GM15510 (cell line): Measurements from ENCODE around the gene GIMAP5.

Experiments
- POLR2A ChIP-seq: IDR thresholded peaks from 3 replicates; pipeline ENCODE4 v1.6.1; 2011; ENCODE audit warnings: borderline replicate concordance; ENCODE audit not compliant: insufficient read length; ENCODE audit errors: extremely low read depth

GIMAP5 gene

GRCh38 chr7:150737265-150738055 is at the start of gene GIMAP5:
Gene GIMAP5, plus strand, starts transcription at chr7:150737418. Its CDS starts 3,467 bp downstream, at chr7:150740885.
- no peak for TF ChIP-seq POLR2A

DNA sequence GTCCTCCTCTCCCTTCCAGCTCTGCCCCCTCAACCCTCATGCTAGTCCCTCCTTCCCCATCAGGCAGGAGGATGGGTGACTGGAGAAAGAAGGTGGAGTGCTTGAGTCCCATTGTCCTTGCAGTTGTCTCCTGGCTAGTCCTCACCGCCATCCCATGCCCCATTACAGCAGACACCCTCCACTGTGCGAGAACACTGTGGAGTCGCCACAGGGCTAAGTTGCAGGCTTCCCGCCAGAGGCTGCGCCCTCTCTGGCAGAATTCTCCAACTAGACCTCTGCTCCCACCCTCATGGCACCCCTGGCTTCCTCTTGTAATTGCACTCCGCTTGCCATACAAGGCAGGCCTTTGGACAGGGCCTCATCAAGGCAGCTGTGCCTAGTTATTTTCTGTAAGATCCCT is 48.6 kb upstream of the GIMAP5 start:
- TF ChIP-seq POLR2A: no peak

DNA sequence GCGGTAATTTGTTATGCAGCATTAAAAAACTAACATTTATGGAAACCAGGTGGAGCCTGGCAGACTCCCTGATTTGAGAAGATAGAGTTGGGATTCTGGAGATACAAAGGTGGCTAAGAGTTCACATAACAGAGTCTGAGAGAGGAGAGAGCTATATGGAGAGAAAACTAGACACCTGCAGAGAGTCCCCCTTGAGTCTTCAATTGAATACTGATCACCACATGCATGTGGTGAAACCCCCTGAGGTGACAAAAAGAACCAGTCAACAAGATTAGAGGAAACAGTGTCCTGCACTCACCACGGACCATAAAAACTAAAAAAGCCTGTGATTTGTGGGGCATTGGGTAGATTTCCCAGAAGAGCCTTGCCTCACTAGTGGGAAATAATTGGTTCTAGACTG is 41.6 kb upstream of the GIMAP5 start:
- TF ChIP-seq POLR2A: no peak

DNA sequence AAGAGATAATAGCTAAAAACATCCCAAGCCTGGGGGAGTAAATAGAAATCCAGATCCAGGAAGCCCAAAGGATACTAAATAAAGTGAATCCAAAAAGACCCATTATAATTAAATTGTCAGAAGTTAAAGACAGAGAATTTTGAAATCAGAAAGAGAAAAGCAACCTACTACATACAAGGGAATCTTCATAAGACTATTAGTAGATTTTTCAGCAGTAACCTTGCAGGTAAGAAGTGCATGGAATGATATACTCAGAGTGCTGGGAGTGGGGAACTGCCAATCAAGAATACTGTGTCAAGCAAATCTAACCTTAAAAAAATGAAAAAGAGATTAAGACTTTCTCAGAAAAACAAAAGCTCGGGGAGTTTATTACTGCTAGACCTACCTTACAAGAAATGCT is 34.0 kb upstream of the GIMAP5 start:
- no peak for TF ChIP-seq POLR2A

- no peak for TF ChIP-seq POLR2A
Measured at GRCh38 chr7:150715293-150715692, 21.9 kb upstream of the GIMAP5 start.

DNA sequence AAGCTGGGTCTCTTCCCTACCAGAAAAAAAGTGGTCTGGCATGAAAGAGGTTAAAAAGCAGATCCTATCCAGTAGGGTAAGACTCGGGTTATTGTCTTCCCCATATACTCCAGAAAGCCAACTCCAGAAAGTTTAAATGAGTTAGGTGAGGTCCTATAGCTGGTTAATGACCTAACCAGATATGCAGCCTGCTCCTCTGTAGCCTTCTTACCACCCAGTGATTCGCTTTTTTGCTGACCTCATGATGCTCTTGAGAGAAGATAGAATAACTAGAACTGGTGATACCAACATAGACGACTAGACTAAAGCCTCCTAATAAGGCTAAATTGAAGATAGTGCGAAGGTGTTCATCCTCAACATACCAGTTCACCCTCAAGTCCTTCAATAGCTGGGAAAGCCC is 21.5 kb upstream of the GIMAP5 start:
- TF ChIP-seq POLR2A: no peak

DNA sequence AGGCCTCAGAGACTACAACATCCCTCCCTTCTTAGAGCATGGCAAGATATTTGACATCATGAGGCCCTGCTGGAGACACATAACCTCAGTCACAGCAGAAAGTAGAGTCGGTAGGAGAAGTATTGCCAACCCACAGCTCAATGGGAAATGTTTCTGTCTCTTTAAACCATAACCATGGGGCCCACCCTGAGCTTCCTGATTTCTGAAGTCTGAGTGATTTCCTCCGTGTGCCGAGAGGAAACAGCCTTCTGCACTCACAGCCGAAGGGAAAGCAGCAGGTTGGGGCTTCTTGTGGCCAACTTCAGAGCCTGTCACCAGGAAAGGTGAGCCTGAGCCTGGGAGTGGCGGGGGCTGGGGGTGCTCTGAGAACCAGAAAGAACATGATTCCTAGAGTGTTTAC is 20.9 kb upstream of the GIMAP5 start, which contains the start of gene GIMAP1:
GIMAP1 (plus strand) TSS at position 246 of the 400 bp plus-strand sequence. CDS start 2,435 bp downstream, outside the sequence.
- TF ChIP-seq POLR2A: peak; percentile 17

DNA sequence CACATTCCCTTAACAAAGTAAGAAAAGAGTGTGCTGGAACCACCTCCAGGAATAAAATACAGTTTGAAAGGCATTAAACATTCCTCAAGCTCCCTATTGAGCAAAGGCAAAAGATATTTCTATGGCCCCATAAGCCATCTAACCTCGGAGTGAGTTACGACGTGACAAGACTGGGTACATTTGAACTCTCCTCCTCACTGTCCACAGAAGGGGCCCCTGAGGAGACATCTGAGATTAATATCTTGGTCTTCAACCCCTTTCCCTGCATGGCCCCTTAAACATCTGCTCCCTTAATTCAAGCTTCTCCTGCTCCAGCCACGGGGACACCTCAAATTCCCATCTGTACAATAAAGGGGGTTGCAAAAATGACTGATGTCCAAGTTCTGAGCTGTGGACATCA is 20.3 kb upstream of the GIMAP5 start:
- TF ChIP-seq POLR2A: no peak

- no peak for TF ChIP-seq POLR2A
Measured at GRCh38 chr7:150717814-150718420, 19.3 kb upstream of the GIMAP5 start.

DNA sequence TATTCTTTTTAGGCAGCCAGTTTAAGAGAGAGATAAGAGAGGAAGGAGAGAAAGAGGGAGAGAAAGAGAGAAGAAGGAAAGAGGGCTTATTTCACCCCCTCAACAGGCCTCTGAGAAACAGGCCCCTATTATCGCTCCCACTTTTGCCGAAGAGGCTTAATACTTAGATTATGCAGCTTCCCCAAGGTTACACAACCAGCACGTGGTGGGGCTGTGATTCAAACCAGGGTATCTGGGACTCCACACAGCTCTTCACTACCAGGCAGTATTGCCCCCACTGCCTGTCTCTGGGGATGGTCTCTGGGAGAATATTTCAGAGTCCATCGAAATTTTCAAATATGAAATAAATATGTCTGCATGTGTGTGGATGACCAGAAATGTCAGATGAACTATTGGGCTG is 17.8 kb upstream of the GIMAP5 start:
- TF ChIP-seq POLR2A: no peak

DNA sequence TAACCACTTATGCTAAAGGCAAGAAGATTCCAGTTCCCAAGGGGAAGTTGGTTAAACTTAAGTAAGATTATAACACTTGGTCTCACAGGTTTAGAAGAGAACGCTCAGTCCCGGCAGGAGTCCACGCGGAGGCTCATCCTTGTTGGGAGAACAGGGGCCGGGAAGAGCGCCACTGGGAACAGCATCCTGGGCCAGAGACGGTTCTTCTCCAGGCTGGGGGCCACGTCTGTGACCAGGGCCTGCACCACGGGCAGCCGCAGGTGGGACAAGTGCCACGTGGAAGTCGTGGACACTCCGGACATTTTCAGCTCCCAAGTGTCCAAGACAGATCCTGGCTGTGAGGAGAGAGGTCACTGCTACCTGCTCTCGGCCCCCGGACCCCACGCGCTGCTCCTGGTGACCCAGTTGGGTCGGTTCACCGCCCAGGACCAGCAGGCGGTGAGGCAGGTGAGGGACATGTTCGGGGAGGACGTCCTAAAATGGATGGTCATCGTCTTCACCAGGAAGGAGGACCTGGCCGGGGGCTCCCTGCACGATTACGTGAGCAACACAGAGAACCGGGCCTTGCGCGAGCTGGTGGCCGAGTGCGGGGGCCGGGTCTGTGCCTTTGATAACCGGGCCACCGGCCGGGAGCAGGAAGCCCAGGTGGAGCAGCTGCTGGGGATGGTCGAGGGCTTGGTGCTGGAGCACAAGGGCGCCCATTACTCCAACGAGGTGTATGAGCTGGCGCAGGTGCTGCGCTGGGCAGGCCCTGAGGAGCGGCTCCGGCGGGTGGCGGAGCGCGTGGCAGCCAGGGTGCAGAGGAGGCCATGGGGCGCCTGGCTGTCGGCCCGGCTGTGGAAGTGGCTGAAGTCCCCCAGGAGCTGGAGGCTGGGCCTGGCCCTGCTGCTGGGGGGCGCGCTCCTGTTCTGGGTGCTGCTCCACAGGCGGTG is 17.0 kb upstream of the GIMAP5 start:
- TF ChIP-seq POLR2A: no peak

DNA sequence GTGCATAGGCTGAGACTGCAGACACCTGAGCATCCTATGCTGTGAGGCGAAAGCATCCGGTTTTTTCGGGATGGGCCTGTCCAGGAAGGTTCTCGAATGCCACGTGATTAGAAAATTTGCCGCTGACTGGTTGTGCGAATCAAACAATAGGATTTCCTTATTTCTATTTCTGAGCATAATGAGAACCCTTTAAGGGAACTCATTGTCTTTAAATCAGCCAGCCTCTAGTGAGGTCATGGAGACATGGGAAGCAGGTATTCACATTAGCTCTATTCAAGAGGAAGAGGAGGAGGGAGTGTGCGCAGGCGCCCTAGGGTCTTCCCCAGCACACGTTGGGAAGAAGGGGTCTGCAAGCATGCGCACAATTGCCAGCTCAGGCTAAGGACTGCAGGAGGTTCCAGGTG is 15.2 kb upstream of the GIMAP5 start:
- no peak for TF ChIP-seq POLR2A

GRCh38 chr7:150722431-150722931 is 14.7 kb upstream of the GIMAP5 start:
- no peak for TF ChIP-seq POLR2A

- no peak for TF ChIP-seq POLR2A
Measured at GRCh38 chr7:150723467-150723866, 13.8 kb upstream of the GIMAP5 start.

DNA sequence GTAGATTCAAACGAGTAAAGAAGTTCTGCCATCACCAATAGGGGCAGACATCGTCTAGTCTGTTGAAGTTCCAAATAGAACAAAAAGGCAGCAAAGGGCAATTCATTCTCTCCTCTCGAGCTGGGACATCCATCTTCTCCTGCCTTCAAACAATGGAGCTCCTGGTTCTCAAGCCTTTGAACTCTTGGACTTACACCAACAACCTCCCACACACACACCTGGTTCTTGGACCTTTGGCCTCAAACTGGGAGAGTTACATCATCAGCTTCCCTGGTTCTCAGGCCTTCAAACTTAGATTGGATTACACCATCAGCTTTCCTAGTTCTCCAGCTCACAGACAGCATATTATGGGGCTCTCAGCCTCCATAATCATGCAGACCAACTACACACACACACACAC is 9.8 kb upstream of the GIMAP5 start:
- TF ChIP-seq POLR2A: no peak

DNA sequence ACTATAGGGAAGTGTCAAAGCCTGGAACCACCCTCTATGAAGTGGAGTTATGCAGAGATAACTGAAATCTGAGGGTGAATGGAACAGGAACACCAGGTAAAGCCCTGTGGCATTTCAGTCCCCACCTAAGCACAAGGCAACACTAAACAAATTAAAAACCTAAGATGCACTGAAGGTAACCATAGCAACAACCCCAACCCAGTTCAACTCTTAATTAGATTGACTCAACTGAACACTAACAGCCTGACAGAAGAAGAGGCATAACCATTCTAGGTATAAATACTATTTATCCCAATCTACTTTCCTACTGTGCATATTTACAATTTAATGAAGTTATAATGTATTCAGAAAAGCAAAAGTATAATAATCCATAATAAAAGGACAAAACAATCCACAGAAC is 9.2 kb upstream of the GIMAP5 start:
- no peak for TF ChIP-seq POLR2A

GRCh38 chr7:150728609-150729008 is 8.6 kb upstream of the GIMAP5 start:
- no peak for TF ChIP-seq POLR2A
